Uterus (tissue), 4 donors: ENCODE data around the gene ASIP. TPM values are rescaled to one million over a fixed set of nuclear protein-coding genes. Genes with fewer than 3 reads are reported as not detected.

Source experiments
- DNase-seq, 2 donors: peaks; one replicate each; pipeline ENCODE4 v3.0.0-alpha.2; 2019 to 2020
- H3K27ac ChIP-seq, 2 donors: fragments of 200-600 bp; sonication (generic); 1 replicate in 1 of 2; 2 replicates in 1 of 2; pipeline ENCODE4 v1.5.1; 2016 to 2018
- H3K27me3 ChIP-seq, 2 donors: fragments of 200-600 bp; sonication (generic); one replicate each; pipeline ENCODE4 v1.5.1; 2018 to 2019; ENCODE audit warnings: control low read depth in 1 of 2
- H3K36me3 ChIP-seq, 2 donors: fragments of 200-600 bp; sonication (generic); one replicate each; pipeline ENCODE4 v1.5.1; 2019; ENCODE audit warnings: control low read depth in 1 of 2
- H3K4me1 ChIP-seq, 2 donors: fragments of 200-600 bp; sonication (generic); one replicate each; pipeline ENCODE4 v1.5.1; 2018 to 2019; ENCODE audit warnings: control low read depth in 1 of 2
- H3K4me3 ChIP-seq, 2 donors: fragments of 200-600 bp; sonication (generic); 1 replicate in 1 of 2; 2 replicates in 1 of 2; pipeline ENCODE4 v1.5.1; 2018 to 2019; ENCODE audit warnings: mild to moderate bottlenecking in 1 of 2
- H3K9me3 ChIP-seq, 2 donors: fragments of 200-600 bp; sonication (generic); one replicate each; pipeline ENCODE4 v1.5.1; 2019; ENCODE audit warnings: control low read depth in 1 of 2
- CTCF ChIP-seq, 4 experiments: fragments of 200-600 bp in 2 of 4; fragments of 450-650 bp in 2 of 4; sonication (generic) in 2 of 4; IDR thresholded peaks; one replicate each; pipeline ENCODE4 v1.5.1; 2016 to 2019; ENCODE audit warnings: antibody characterized with exemption in 4 of 4, mild to moderate bottlenecking in 2 of 4, moderate library complexity in 1 of 4
- POLR2A ChIP-seq, 2 donors: fragments of 450-650 bp; IDR thresholded peaks; one replicate each; pipeline ENCODE4 v1.6.1; 2016; ENCODE audit warnings: antibody characterized with exemption in 2 of 2, mild to moderate bottlenecking in 1 of 2, moderate library complexity in 1 of 2
- intact Hi-C: fragments of 100-400 bp; cut with DNase I; formaldehyde crosslinking; loops from one replicate; pipeline ENCODE4 v1.15.1; 2023; ENCODE audit warnings: low total_unique reads
- total RNA-seq, 4 donors: library from RNA; depleted of rRNA in 3 of 4; stranded (reverse); fragments of >200 nt in 3 of 4; gene quantifications; one replicate each; pipeline versions ENCODE4 v1.1.0 to v1.2.4, GENCODE V29; 2014 to 2023
- donor health status: DM: yes; HTN: yes; CAD: no.

ASIP gene
- total RNA-seq, 4 donors from 2014 or later: not detected

GRCh38 chr20:34264141-34264540 is 22.9 kb downstream of the ASIP start:
- Histone ChIP-seq H3K27ac (no peak overlapping the region), H3K4me3 (no peak overlapping the region), H3K36me3 (no peaks in the 10 kb centered on the region), H3K4me1 (no peaks in the 10 kb centered on the region), H3K9me3 (no peaks in the 10 kb centered on the region), H3K27me3 (no peaks in the 10 kb centered on the region)
- intact Hi-C loops: no loop called here
- DNase-seq: no peak
- no peak for TF ChIP-seq CTCF (IDR thresholded peaks at IDR 0.05)
- no peak for TF ChIP-seq POLR2A (IDR thresholded peaks at IDR 0.05)

GRCh38 chr20:34268145-34268544 is 26.9 kb downstream of the ASIP start:
- Histone ChIP-seq H3K4me3 (no peak overlapping the region), H3K27ac (no peak overlapping the region), H3K4me1 (no peaks in the 10 kb centered on the region), H3K27me3 (no peaks in the 10 kb centered on the region), H3K36me3 (no peaks in the 10 kb centered on the region), H3K9me3 (no peaks in the 10 kb centered on the region)
- no peak for DNase-seq
- TF ChIP-seq POLR2A (IDR thresholded peaks at IDR 0.05) (no peak), CTCF (IDR thresholded peaks at IDR 0.05) (no peak)
- intact Hi-C loops: no loop called here

- DNase-seq: peak; percentile 24 to 35
Measured at GRCh38 chr20:34268851-34269636, 27.8 kb downstream of the ASIP start.

GRCh38 chr20:34269996-34270627 is 28.9 kb downstream of the ASIP start:
- H3K27ac ChIP-seq: peak overlapping the region in 1 of 2 donors; percentile 50
- DNase-seq: peak; percentile 22 to 80

More at GRCh38 chr20:34268851-34269636, 27.8 kb downstream of the ASIP start:
- TF ChIP-seq POLR2A (IDR thresholded peaks at IDR 0.05): peak in 1 of 2 donors; percentile 11
- TF ChIP-seq CTCF (IDR thresholded peaks at IDR 0.05): no peak
- Histone ChIP-seq H3K4me1 (no peaks in the 10 kb centered on the region), H3K27me3 (no peaks in the 10 kb centered on the region), H3K36me3 (no peaks in the 10 kb centered on the region), H3K27ac (peak overlapping the region; percentile 17 to 26), H3K4me3 (peak overlapping the region; percentile 3 to 38), H3K9me3 (no peaks in the 10 kb centered on the region)
- intact Hi-C loops: no loop called here

More at GRCh38 chr20:34269996-34270627, 28.9 kb downstream of the ASIP start:
- Histone ChIP-seq H3K9me3 (no peaks in the 10 kb centered on the region), H3K4me3 (no peak overlapping the region), H3K36me3 (no peaks in the 10 kb centered on the region), H3K4me1 (no peaks in the 10 kb centered on the region), H3K27me3 (no peaks in the 10 kb centered on the region)
- intact Hi-C loops: no loop called here
- TF ChIP-seq POLR2A (IDR thresholded peaks at IDR 0.05) (no peak), CTCF (IDR thresholded peaks at IDR 0.05) (no peak)
